H9 (cell line): ENCODE data around the gene HESX1. TPM values are rescaled to one million over a fixed set of nuclear protein-coding genes. Genes with fewer than 3 reads are reported as not detected.
A peak's percentile ranks its signal among the peaks of the same experiment; 100 is the strongest.

ENCODE experiments used
- DNase-seq: peaks from one replicate; pipeline ENCODE4 v3.0.0-alpha.2; 2017
- H2AFZ ChIP-seq: one replicate; pipeline ENCODE4 v1.6.1; 2013; ENCODE audit warnings: mild to moderate bottlenecking, low read length, control low read depth, moderate library complexity
- H2AK5ac ChIP-seq: 2 replicates; pipeline ENCODE4 v1.6.1; 2013; ENCODE audit warnings: low read length, control low read depth, mixed read lengths; ENCODE audit not compliant: insufficient read length
- H2BK120ac ChIP-seq: one replicate; pipeline ENCODE4 v1.6.1; 2013; ENCODE audit warnings: low read depth, mild to moderate bottlenecking, low read length, control low read depth, inconsistent platforms; ENCODE audit not compliant: poor library complexity, severe bottlenecking
- H2BK12ac ChIP-seq: 2 replicates; pipeline ENCODE4 v1.6.1; 2013; ENCODE audit warnings: low read length, control low read depth, mixed read lengths, low read depth; ENCODE audit not compliant: insufficient read length
- H2BK15ac ChIP-seq: 2 replicates; pipeline ENCODE4 v1.6.1; 2013; ENCODE audit warnings: low read depth, low read length, control low read depth
- H2BK20ac ChIP-seq: one replicate; pipeline ENCODE4 v1.6.1; 2013; ENCODE audit warnings: low read depth, mild to moderate bottlenecking, low read length, control low read depth, inconsistent platforms; ENCODE audit not compliant: poor library complexity, severe bottlenecking
- H2BK5ac ChIP-seq: 2 replicates; pipeline ENCODE4 v1.6.1; 2013; ENCODE audit warnings: low read length, control low read depth, mixed read lengths; ENCODE audit not compliant: insufficient read length
- H3K14ac ChIP-seq: 2 replicates; pipeline ENCODE4 v1.6.1; 2013; ENCODE audit warnings: low read length, control low read depth; ENCODE audit not compliant: insufficient read depth
- H3K18ac ChIP-seq: 2 replicates; pipeline ENCODE4 v1.6.1; 2013; ENCODE audit warnings: low read depth, mild to moderate bottlenecking, mixed read lengths, low read length, control low read depth; ENCODE audit not compliant: insufficient read length
- H3K23ac ChIP-seq: 2 replicates; pipeline ENCODE4 v1.6.1; 2013; ENCODE audit warnings: low read length, control low read depth, mixed read lengths, low read depth; ENCODE audit not compliant: insufficient read length
- H3K23me2 ChIP-seq: 2 replicates; pipeline ENCODE4 v1.6.1; 2013; ENCODE audit warnings: low read depth, mild to moderate bottlenecking, mixed read lengths, low read length, control low read depth; ENCODE audit not compliant: insufficient read length, poor library complexity, severe bottlenecking
- H3K27ac ChIP-seq: 2 replicates; pipeline ENCODE4 v1.5.1; 2013; ENCODE audit warnings: low read length, control low read depth, mixed read lengths, low read depth; ENCODE audit not compliant: insufficient read length
- H3K27me3 ChIP-seq: 2 replicates; pipeline ENCODE4 v1.6.1; 2013; ENCODE audit warnings: low read length, control low read depth, inconsistent platforms; ENCODE audit not compliant: insufficient read depth
- H3K4ac ChIP-seq: 2 replicates; pipeline ENCODE4 v1.6.1; 2013; ENCODE audit warnings: low read depth, mild to moderate bottlenecking, control low read depth, inconsistent platforms, low read length, moderate library complexity
- H3K4me1 ChIP-seq: 2 replicates; pipeline ENCODE4 v1.6.1; 2013; ENCODE audit warnings: low read length, control low read depth, inconsistent platforms; ENCODE audit not compliant: insufficient read depth
- H3K4me2 ChIP-seq: 2 replicates; pipeline ENCODE4 v1.6.1; 2013; ENCODE audit warnings: low read length, control low read depth, mixed read lengths; ENCODE audit not compliant: insufficient read length, insufficient read depth
- H3K56ac ChIP-seq: 2 replicates; pipeline ENCODE4 v1.6.1; 2013; ENCODE audit warnings: low read depth, mild to moderate bottlenecking, mixed read lengths, low read length, control low read depth; ENCODE audit not compliant: insufficient read length
- H3K79me1 ChIP-seq: 2 replicates; pipeline ENCODE4 v1.6.1; 2013; ENCODE audit warnings: low read depth, mild to moderate bottlenecking, moderate library complexity, low read length, control low read depth, inconsistent platforms; ENCODE audit not compliant: insufficient read depth, poor library complexity, severe bottlenecking
- H3K79me2 ChIP-seq: 2 replicates; pipeline ENCODE4 v1.6.1; 2013; ENCODE audit warnings: low read length, control low read depth, inconsistent platforms; ENCODE audit not compliant: insufficient read depth
- H3K9ac ChIP-seq: 2 replicates; pipeline ENCODE4 v1.6.1; 2013; ENCODE audit warnings: low read length, control low read depth, mixed read lengths; ENCODE audit not compliant: insufficient read length; ENCODE audit errors: extremely low read depth
- H3K9me3 ChIP-seq: one replicate; pipeline ENCODE4 v1.6.1; 2013; ENCODE audit warnings: low read depth, low read length, inconsistent platforms; ENCODE audit not compliant: control insufficient read depth
- H3T11ph ChIP-seq: one replicate; pipeline ENCODE4 v1.6.1; 2013; ENCODE audit warnings: mild to moderate bottlenecking, low read length, control low read depth, inconsistent platforms
- H4K20me1 ChIP-seq: one replicate; pipeline ENCODE4 v1.6.1; 2013; ENCODE audit not compliant: control insufficient read depth, insufficient read length, insufficient read depth
- H4K5ac ChIP-seq: 2 replicates; pipeline ENCODE4 v1.6.1; 2013; ENCODE audit warnings: low read depth, mild to moderate bottlenecking, mixed read lengths, low read length, control low read depth; ENCODE audit not compliant: insufficient read length
- H4K8ac ChIP-seq: replicated peaks from 2 replicates; pipeline ENCODE4 v1.6.1; 2013; ENCODE audit warnings: low read length, control low read depth, mixed read lengths, low read depth; ENCODE audit not compliant: insufficient read length
- H4K91ac ChIP-seq: 2 replicates; pipeline ENCODE4 v1.6.1; 2013; ENCODE audit warnings: low read depth, mild to moderate bottlenecking, moderate library complexity, mixed read lengths, low read length, control low read depth; ENCODE audit not compliant: insufficient read length
- H3K27ac Mint-ChIP-seq, 3 experiments: 2 replicates in 2 of 3; 3 replicates in 1 of 3; pipeline ENCODE4 v1.8.0; 2020 to 2021; ENCODE audit warnings: mixed read lengths in 3 of 3, mild to moderate bottlenecking in 1 of 3, moderate library complexity in 1 of 3
- H3K27me3 Mint-ChIP-seq: 2 replicates; pipeline ENCODE4 v1.8.0; 2021; ENCODE audit warnings: low read depth, mild to moderate bottlenecking, moderate library complexity, mixed read lengths
- H3K36me3 Mint-ChIP-seq, 3 experiments: 2 replicates in 2 of 3; 3 replicates in 1 of 3; pipeline ENCODE4 v1.8.0; 2020 to 2021; ENCODE audit warnings: low read depth in 3 of 3, mixed read lengths in 3 of 3; ENCODE audit not compliant: insufficient read depth in 1 of 3
- H3K4me1 Mint-ChIP-seq, 2 experiments: 2 replicates each; pipeline ENCODE4 v1.8.0; 2020; ENCODE audit warnings: mixed read lengths in 2 of 2
- H3K4me3 Mint-ChIP-seq, 2 experiments: 2 replicates in 1 of 2; 3 replicates in 1 of 2; pipeline ENCODE4 v1.8.0; 2020 to 2021; ENCODE audit warnings: mild to moderate bottlenecking in 2 of 2, mixed read lengths in 2 of 2, moderate library complexity in 1 of 2
- H3K9me3 Mint-ChIP-seq, 2 experiments: 2 replicates in 1 of 2; 3 replicates in 1 of 2; pipeline ENCODE4 v1.8.0; 2020; ENCODE audit warnings: mild to moderate bottlenecking in 2 of 2, mixed read lengths in 2 of 2, moderate library complexity in 1 of 2
- CTCF ChIP-seq: fragments of 200-600 bp; sonication (generic); conservative IDR thresholded peaks from 3 replicates; pipeline ENCODE4 v1.8.0; 2021; ENCODE audit warnings: antibody characterized with exemption, mild to moderate bottlenecking
- WGBS: extraction: QIAGEN DNeasy Blood & Tissue Kit; methylation state at CpG from one replicate; pipeline ENCODE4 v1.1.7; 2013; ENCODE audit warnings: missing lambda C conversion rate, low lambda C conversion rate, mixed read lengths; ENCODE audit not compliant: insufficient read length; ENCODE audit errors: extremely low coverage; 5-methylcytosine and 5-hydroxymethylcytosine counted together
- total RNA-seq: library from RNA; stranded (reverse); gene quantifications from 2 replicates; pipeline ENCODE4 v1.2.1, GENCODE V29; 2021

The HESX1 gene
- total RNA-seq, 1 experiment from 2014 or later = 28.4 TPM

GRCh38 chr3:57151749-57152148 lies 48.0 kb downstream of the HESX1 start:
- no CpG with 5 or more reads among the region's 3 CpGs for WGBS
- Histone ChIP-seq H3K79me2 (peaks cover 13% of the 10 kb centered on the region; the same call in 1 of the 2 replicates), H2BK20ac (no peak overlapping the region), H3K18ac (no peak overlapping the region), H3T11ph (no peak overlapping the region), H4K8ac (no peak overlapping the region), H3K9ac (no peak overlapping the region), H3K56ac (no peak overlapping the region), H3K23me2 (no peaks in the 10 kb centered on the region), H3K27me3 (no peaks in the 10 kb centered on the region), H3K23ac (no peak overlapping the region), H3K4me1 (peaks cover 17% of the 10 kb centered on the region; the same call in 1 of the 2 replicates), H4K5ac (no peak overlapping the region), H3K27ac (no peak overlapping the region), H2BK5ac (no peak overlapping the region), H4K20me1 (no peaks in the 10 kb centered on the region), H2AFZ (no peak overlapping the region), H2BK12ac (no peak overlapping the region), H3K79me1 (no peaks in the 10 kb centered on the region), H2AK5ac (no peak overlapping the region), H2BK120ac (no peak overlapping the region), H3K14ac (no peak overlapping the region), H3K4ac (no peak overlapping the region), H2BK15ac (no peak overlapping the region), H3K4me2 (no peak overlapping the region), H3K9me3 (no peaks in the 10 kb centered on the region), H4K91ac (no peak overlapping the region)
- H3K4me3 Mint-ChIP-seq = peak overlapping the region in 1 of 2 experiments; percentile 53; a peak in 2 of 5 replicates
- peaks cover 19% of the 10 kb centered on the region for H3K27me3 Mint-ChIP-seq
- H3K9me3 Mint-ChIP-seq = no peaks in the 10 kb centered on the region; a peak in 1 of 5 replicates
- peak overlapping the region in 2 of 3 experiments; percentile 42 to 53; a peak in 3 of 7 replicates for H3K27ac Mint-ChIP-seq
- DNase-seq = no peak
- peaks cover 48 to 49% of the 10 kb centered on the region in 2 experiments for H3K4me1 Mint-ChIP-seq
- H3K36me3 Mint-ChIP-seq = peaks cover 4 to 8% (median 8%) of the 10 kb centered on the region in 3 experiments; a peak in 5 of 7 replicates
- TF ChIP-seq CTCF = no peak
